Nucleus accumbens (tissue), 56 donors: Measurements from ENCODE around the gene ALDOC.

Source experiments
- DNase-seq, 56 donors: peaks; one replicate each; lab custom pipeline; 2025; lab: John Stamatoyannopoulos, UW

The ALDOC gene

GRCh38 chr17:28553000-28553505, 23.6 kb downstream of the ALDOC start:
- no peak for DNase-seq

GRCh38 chr17:28552176-28552999, 24.3 kb downstream of the ALDOC start, which contains the start of gene UNC119:
Gene UNC119 (minus strand): TSS chr17:28552624. CDS start chr17:28552557, 67 bp downstream.
- peak in 46 of 56 donors; percentile 11 to 78 (median 43) for DNase-seq

DNA sequence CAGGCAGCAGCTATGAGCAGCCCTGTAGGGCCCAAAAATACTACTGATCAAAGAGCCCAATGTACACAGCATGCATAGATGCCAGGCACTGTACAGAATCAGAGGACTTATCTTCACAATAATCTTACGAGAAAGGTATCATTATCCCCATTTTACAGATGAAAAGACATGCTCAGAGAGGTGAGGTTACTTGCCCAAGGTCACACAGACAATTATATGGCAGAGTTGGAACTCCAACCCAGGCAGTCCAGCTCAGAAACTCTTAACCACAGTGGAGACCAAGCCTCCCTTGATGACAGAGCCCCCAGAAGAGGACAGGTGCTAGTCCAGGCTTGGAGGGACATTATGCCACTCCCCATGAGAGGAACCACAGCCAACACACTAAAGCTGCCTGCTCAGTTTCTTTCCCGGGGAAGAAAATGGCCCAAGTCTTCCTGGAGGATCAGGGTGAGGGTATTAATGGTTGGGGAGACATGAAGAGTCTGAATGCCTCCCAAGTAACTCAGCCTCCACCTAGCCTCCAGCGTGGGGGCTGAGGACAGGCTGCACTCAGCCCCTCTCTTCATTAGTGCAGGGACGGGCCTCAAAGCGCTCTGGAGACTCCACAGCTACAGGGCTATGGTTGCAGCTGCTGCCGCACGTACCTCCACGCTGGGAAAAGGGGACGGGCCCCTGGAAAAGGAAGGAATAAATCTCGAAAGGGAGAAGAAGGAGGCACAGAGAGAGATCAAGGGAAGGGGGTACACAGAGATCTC, 25.1 kb downstream of the ALDOC start:
- DNase-seq = peak in 4 of 56 donors; percentile 11 to 40 (median 30)

DNA sequence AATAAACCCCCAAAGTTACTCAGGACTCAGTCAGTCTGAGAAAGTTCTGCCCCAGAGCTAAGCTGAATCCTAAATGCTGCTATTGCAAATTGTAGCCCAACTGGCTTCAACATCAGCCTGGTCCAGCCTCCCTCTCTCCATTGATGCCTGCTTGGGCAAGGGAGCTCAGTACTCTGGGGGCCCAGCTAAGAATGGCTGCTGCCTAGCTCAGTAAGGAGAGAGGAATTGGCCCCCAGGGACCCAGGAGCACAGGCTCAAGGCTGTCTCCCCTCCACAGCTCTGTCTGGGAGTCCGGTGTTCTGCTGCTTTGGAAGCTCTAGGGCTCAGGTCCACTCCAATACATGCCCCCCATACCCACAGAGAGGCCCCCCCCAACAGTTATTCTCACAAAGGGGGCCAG, 25.8 kb downstream of the ALDOC start:
- no peak for DNase-seq

DNA sequence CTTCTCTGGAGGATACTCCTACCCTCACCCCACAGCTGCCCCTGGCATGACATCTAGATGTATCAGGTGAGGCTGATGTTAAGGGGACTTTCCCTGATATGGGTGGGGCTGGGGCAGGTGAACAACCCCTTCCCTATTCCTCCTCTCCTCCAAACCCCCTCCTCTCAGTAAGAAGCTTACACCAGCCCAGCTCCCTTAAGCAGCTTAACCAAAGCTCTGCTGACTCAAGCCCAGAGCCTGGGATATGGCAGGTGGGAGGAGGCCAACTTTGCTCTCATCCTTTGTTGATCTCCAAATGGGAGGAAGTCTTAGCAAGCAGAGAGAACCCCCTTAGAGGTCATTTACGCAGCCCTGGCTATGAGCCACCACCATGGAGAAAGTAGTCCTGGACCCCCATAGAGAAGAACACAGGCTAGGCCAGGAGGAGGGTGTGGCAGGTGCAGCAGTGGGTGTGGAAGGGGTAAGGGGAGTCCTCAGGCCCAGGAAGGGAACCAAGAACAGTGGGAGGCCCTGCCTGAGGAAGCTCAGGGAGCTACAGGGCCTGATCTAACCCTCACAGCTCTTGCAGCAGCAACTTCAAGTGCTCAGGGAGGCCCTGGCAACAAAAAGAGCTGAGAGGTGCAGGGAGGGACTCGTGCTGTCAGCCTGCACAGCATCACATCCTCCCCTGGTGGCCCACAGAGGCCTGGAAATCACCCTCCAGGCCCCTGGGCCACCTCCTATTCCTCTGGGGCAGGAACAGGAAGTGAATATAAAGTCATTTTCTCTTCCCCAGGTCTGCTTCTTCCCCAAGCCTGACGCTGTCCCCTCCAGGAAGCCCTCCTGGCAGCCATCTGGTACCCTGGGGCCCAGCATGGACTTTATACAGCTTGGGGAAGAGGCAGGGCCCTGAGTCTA, 27.2 kb downstream of the ALDOC start:
- DNase-seq = no peak

GRCh38 chr17:28548417-28549130, 28.1 kb downstream of the ALDOC start:
- DNase-seq = no peak

- peak in 38 of 56 donors; percentile 5 to 76 (median 30) for DNase-seq
These were observed 28.9 kb downstream of the ALDOC start for GRCh38 chr17:28547623-28548416.

GRCh38 chr17:28547096-28547622, 29.5 kb downstream of the ALDOC start:
- DNase-seq = no peak

DNA sequence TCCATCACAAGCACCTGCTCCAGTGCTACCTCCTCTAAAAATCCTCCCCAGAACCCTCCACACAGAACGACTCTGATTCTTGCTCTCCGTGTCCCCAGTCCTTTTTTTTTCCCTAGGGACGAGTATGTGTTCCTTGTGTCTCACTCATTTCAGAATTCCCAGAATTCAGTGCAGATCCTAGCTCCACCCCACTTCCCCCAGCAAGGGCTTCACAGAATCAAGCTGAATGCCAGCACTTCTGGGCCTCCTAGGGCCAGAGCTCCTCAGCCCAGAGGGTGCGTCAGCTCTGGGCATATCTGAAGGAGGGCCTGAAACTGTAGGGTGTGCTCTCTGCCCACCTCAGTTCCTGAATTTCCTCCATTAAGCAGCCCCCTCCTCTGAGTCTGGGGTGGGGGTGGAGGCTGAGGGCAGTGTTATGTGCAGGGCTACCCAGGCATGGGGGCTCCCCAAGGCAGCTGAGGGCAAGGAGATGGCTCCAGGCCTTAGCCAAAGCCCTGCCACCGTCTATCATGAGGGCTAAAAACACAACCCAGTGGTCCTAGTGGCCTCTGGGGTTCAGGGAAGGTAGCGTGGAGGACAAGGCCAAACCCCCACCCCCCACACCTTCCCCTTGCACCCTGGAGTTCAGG, 30.8 kb downstream of the ALDOC start:
- DNase-seq = no peak

- DNase-seq = no peak
These were observed 31.6 kb downstream of the ALDOC start for GRCh38 chr17:28545141-28545503.

DNA sequence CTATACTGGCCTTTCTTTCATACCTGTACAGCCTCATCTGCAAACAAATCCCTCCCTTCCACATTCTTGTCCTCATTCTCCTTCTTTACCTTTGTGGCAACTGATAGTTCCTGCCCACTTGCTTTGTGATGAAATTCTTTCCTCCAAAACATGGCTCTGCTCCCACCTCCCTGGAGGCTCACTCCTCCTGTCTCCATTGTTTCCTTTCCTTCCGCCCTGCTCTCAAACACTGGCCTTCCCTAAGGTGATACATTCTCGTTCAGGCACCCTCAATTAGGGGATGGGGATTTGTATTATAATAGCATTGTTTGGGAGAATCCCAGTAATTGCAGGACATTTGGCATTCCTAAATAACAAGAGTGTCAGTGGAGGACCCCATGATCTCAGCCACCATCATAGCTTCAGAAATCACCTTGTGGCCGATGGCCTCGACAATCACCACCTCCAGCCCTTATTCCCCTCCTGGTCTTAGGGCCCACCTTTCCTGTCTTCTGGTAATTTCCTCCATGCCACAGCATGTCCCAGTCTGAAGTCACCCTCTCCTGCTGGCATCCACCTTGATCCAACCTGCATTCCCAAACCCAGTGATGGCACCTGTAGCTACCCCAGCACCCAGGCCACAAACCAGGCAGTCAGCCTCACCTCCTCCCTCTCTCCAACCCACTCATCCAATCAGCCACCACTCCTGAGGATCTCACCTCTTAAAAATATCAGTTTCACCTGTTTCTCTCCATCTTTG, 32.1 kb downstream of the ALDOC start:
- no peak for DNase-seq

- DNase-seq = no peak
These were observed 35.3 kb downstream of the ALDOC start for GRCh38 chr17:28541439-28541838.

GRCh38 chr17:28540231-28540630, 36.5 kb downstream of the ALDOC start:
- DNase-seq = no peak

DNA sequence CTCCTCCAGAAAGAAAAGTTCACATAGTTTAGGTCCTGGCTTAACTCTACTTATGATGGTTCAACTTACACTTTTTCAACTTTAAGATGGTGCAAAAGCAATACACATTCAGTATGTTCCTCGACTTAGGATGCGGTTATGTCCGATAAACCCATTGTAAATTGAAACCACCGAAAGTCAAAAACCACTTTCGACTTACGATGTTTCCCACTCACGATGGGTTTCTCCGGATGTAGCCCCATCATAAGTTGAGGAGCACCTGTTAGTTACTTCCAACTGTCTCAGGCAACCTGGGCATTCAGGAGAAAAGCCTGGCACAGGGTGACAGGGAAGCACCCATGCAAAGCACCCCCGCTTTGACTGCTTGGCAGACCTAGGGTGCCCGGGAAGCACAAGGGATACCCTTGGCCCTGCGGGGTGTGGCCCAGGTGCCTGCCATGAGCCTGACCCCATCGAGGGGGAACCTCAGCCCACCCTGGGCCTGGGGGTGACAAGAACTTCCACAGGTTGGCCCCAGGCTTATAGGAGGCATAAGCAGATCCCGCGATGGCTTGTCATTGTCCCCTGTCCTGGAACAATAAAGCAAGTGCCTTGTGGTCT, 38.3 kb downstream of the ALDOC start:
- DNase-seq = no peak

DNA sequence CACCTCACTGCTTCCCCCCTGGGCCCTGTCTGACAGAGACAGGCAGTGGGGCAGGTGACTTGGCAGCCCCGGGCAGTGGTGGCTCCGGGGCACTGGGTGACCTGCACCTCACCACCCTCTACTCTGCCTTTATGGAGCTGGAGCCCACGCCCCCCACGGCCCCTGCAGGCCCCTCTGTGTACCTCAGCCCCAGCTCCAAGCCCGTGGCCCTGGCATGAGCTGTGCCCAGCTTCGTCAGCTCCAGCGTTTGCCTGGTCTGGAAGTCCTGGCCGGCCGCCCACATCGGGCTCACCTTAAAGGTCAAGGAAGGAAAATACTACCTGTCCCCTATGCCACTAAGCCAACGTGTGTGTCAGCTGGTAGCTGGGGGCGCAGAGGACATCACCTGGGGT, 39.5 kb downstream of the ALDOC start:
- DNase-seq = no peak

GRCh38 chr17:28536532-28537218, 40.0 kb downstream of the ALDOC start:
- DNase-seq = no peak
